Testis (tissue), 3 donors: ENCODE results near the gene MYCN. TPM values are rescaled to one million over a fixed set of nuclear protein-coding genes. Genes with fewer than 3 reads are reported as not detected.

ENCODE experiments used
- DNase-seq: peaks from one replicate; pipeline ENCODE4 v3.0.0-alpha.2; 2019
- H3K27ac ChIP-seq, 2 donors: fragments of 200-600 bp; sonication (generic); one replicate each; pipeline ENCODE4 v1.5.1; 2019
- H3K27me3 ChIP-seq: fragments of 200-600 bp; sonication (generic); one replicate; pipeline ENCODE4 v1.5.1; 2019
- H3K36me3 ChIP-seq: fragments of 200-600 bp; sonication (generic); one replicate; pipeline ENCODE4 v1.5.1; 2017; ENCODE audit warnings: low read depth; ENCODE audit errors: missing control alignments
- H3K4me1 ChIP-seq: fragments of 200-600 bp; sonication (generic); one replicate; pipeline ENCODE4 v1.5.1; 2019
- H3K4me3 ChIP-seq, 2 donors: fragments of 200-600 bp; sonication (generic); one replicate each; pipeline ENCODE4 v1.5.1; 2017 to 2019
- H3K9me3 ChIP-seq: fragments of 200-600 bp; sonication (generic); one replicate; pipeline ENCODE4 v1.5.1; 2017
- CTCF ChIP-seq, 3 experiments: fragments of 450-650 bp in 2 of 3; fragments of 200-600 bp in 1 of 3; sonication (generic) in 1 of 3; IDR thresholded peaks; one replicate each; pipeline ENCODE4 v1.5.1; 2016 to 2019; ENCODE audit warnings: antibody characterized with exemption in 3 of 3, mild to moderate bottlenecking in 2 of 3, moderate library complexity in 1 of 3
- POLR2A ChIP-seq: fragments of 450-650 bp; IDR thresholded peaks from one replicate; pipeline ENCODE4 v1.6.1; 2017; ENCODE audit warnings: antibody characterized with exemption, mild to moderate bottlenecking, moderate library complexity
- WGBS, 2 donors: methylation state at CpG; one replicate each; pipeline ENCODE4 v1.1.5; 2018; 5-methylcytosine and 5-hydroxymethylcytosine counted together
- intact Hi-C: fragments of 100-400 bp; cut with DNase I; formaldehyde crosslinking; loops from one replicate; pipeline ENCODE4 v1.15.1; 2023; ENCODE audit warnings: low total_unique reads
- polyA plus RNA-seq: library from polyadenylated mRNA; stranded (reverse); fragments of 350-450 nt; fragmentation: Illumina TruSeq; extraction: RNeasy Lipid Tissue Mini Kit (QIAGEN cat#74804); gene quantifications from one replicate; pipeline ENCODE4 v1.2.3, GENCODE V29; 2014; ENCODE audit warnings: low read depth, low replicate concordance; ENCODE audit not compliant: insufficient read depth
- total RNA-seq, 2 donors: library from RNA; depleted of rRNA; stranded (reverse); fragments of >200 nt; gene quantifications; one replicate each; pipeline ENCODE4 v1.2.3, GENCODE V29; 2016

The MYCN gene
- total and polyA plus RNA-seq, 3 donors from 2014 or later = 6.9 to 8.1 (median 6.9) TPM

GRCh38 chr2:15916336-15916735 is 24.0 kb upstream of the MYCN start:
- H3K27ac ChIP-seq = no peak overlapping the region
- no peak for DNase-seq
- no peaks in the 10 kb centered on the region for H3K36me3 ChIP-seq
- intact Hi-C loops = no loop called here
- TF ChIP-seq CTCF (IDR thresholded peaks at IDR 0.05) (no peak), POLR2A (no peak)
- no peaks in the 10 kb centered on the region for H3K9me3 ChIP-seq
- H3K27me3 ChIP-seq = no peaks in the 10 kb centered on the region
- no peaks in the 10 kb centered on the region for H3K4me1 ChIP-seq
- no peak overlapping the region for H3K4me3 ChIP-seq
- 91 to 95% methylated on average over 3 to 4 of the region's 4 CpGs for WGBS, 2 donors

GRCh38 chr2:15918761-15919356 is 21.5 kb upstream of the MYCN start:
- Histone ChIP-seq H3K4me3 (no peak overlapping the region), H3K27ac (no peak overlapping the region), H3K4me1 (no peaks in the 10 kb centered on the region), H3K9me3 (no peaks in the 10 kb centered on the region), H3K36me3 (no peaks in the 10 kb centered on the region), H3K27me3 (no peaks in the 10 kb centered on the region)
- intact Hi-C loops = no loop called here
- WGBS, 2 donors = 54 to 73% methylated on average over 9 of the region's 9 CpGs
- no peak for TF ChIP-seq POLR2A
- TF ChIP-seq CTCF (IDR thresholded peaks at IDR 0.05) = no peak
- no peak for DNase-seq

GRCh38 chr2:15919716-15920434 is 20.5 kb upstream of the MYCN start:
- intact Hi-C loops = no loop called here
- no peak for DNase-seq
- 58% methylated on average over 7 of the region's 7 CpGs for WGBS, 2 donors
- Histone ChIP-seq H3K27me3 (no peaks in the 10 kb centered on the region), H3K4me3 (no peak overlapping the region), H3K27ac (no peak overlapping the region), H3K4me1 (no peaks in the 10 kb centered on the region), H3K36me3 (no peaks in the 10 kb centered on the region), H3K9me3 (no peaks in the 10 kb centered on the region)
- TF ChIP-seq CTCF (IDR thresholded peaks at IDR 0.05) (no peak), POLR2A (no peak)

GRCh38 chr2:15920696-15921095 is 19.7 kb upstream of the MYCN start:
- intact Hi-C loops = no loop called here
- Histone ChIP-seq H3K9me3 (no peaks in the 10 kb centered on the region), H3K4me3 (no peak overlapping the region), H3K36me3 (no peaks in the 10 kb centered on the region), H3K27me3 (no peaks in the 10 kb centered on the region), H3K4me1 (no peaks in the 10 kb centered on the region), H3K27ac (no peak overlapping the region)
- no peak for DNase-seq
- WGBS, 2 donors = 77 to 86% methylated on average over 10 of the region's 10 CpGs
- no peak for TF ChIP-seq CTCF (IDR thresholded peaks at IDR 0.05)

- H3K36me3 ChIP-seq = no peaks in the 10 kb centered on the region
- TF ChIP-seq CTCF (IDR thresholded peaks at IDR 0.05) (no peak), POLR2A (no peak)
- no peak overlapping the region for H3K27ac ChIP-seq
- no peaks in the 10 kb centered on the region for H3K27me3 ChIP-seq
- 79 to 87% methylated on average over 4 of the region's 4 CpGs for WGBS, 2 donors
- no peak for DNase-seq
- no peak overlapping the region for H3K4me3 ChIP-seq
- intact Hi-C loops = no loop called here
- H3K9me3 ChIP-seq = no peaks in the 10 kb centered on the region
- no peaks in the 10 kb centered on the region for H3K4me1 ChIP-seq
Observed at GRCh38 chr2:15923597-15923996, 16.8 kb upstream of the MYCN start.
